GM19035 (cell line): ENCODE results near the gene ZNF662.

Experiments used
- ATAC-seq: cut with Tn5 transposase; IDR thresholded peaks from one replicate; pipeline ENCODE4 v1.9.1; 2021; ENCODE audit not compliant: unreplicated experiment

ZNF662 gene

DNA sequence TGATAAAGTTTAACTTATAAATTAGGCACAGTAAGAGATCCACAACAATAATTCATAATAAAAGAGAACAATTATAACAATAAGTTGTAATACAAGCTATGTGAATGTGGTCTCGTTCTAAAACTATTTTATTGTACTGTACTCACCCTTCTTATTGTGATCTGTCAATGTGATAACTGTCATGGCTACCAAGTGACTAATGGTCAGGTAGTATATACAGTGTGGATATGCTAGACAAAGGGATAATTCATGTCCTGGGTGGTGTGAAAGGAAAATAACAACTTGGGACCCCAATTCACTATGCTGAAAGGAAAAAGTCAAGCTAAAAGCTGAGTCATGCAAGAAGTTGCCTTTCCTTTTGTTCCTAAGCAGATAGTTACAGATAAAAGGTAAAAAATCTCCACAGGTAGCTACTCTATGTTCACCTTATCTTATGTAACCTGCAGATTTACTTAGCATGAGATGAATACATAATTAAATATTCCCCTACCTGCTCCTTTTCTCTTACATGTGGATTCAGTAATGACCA lies 19.6 kb upstream of the ZNF662 start:
- no peak for ATAC-seq

DNA sequence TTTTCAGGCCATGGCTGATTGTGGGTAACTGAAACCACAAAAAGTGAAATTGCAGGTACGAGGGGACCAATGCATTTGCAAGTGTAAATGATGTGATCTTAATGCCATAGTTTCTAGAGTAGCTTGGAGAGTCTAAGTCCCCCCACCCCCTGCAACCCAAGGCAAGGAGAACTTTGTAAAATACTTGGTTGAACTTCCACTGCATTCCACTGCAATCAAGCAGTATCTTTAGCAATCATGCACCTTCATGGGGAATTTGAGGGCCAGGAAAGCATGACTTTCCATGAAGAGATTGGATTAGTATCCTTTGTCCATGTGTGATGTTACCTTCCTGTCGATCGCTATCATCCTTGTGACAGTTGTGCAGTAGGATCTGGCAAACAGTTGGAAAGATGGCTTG lies 18.9 kb upstream of the ZNF662 start:
- ATAC-seq, result no peak

DNA sequence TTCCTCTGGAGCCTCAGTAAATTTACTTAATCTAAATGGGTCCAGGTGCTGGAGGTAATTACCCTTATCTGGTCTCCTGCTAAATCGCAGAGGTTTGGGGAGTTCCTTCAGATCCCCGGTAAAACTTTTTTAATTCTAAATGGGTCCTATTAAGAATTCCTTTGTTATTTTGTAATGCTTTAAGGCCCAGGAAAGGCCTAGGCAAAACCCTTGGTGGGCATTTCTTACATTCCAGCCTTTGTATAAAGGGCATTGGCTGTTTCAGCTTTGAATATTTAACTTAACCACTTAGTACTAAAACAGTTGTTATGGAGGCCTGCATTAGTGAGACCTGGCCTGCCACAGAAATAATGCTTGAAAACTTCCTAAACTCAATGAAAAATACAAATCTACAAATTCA lies 14.9 kb upstream of the ZNF662 start:
- ATAC-seq, result no peak

DNA sequence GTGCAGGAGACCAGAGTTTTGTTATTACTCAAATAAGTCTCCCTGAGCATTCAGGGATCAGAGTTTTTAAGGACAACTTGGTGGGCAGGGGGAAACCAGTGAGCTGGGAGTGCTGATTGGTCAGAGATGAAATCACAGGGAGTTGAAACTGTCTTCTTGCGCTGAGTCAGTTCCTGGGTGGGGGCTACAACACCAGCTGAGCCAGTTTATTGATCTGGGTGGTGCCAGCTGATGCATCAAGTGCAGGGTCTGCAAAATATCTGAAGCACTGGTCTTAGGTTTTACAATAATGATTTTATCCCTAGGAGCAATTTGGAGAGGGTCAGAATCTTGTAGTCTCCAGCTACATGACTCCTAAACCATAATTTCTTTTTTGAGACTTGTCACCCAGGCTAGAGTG lies 13.8 kb upstream of the ZNF662 start:
- ATAC-seq, result no peak

DNA sequence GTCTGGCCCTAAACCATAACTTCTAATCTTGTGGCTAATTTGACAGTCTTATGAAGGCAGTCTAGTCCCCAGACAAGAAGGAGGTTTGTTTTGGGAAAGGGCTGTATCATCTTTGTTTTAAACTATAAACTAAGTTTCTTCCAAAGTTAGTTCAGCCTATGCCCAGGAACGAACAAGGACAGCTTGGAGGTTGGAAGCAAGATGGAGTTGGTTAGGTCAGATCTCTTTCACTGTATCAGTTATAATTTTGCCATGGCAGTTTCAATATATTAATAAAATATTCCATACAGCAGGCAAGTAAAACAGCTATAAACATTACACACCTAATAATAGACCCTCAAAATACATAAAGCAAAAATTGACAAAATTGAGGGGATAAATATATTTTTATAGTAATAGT lies 13.1 kb upstream of the ZNF662 start:
- ATAC-seq, result no peak

DNA sequence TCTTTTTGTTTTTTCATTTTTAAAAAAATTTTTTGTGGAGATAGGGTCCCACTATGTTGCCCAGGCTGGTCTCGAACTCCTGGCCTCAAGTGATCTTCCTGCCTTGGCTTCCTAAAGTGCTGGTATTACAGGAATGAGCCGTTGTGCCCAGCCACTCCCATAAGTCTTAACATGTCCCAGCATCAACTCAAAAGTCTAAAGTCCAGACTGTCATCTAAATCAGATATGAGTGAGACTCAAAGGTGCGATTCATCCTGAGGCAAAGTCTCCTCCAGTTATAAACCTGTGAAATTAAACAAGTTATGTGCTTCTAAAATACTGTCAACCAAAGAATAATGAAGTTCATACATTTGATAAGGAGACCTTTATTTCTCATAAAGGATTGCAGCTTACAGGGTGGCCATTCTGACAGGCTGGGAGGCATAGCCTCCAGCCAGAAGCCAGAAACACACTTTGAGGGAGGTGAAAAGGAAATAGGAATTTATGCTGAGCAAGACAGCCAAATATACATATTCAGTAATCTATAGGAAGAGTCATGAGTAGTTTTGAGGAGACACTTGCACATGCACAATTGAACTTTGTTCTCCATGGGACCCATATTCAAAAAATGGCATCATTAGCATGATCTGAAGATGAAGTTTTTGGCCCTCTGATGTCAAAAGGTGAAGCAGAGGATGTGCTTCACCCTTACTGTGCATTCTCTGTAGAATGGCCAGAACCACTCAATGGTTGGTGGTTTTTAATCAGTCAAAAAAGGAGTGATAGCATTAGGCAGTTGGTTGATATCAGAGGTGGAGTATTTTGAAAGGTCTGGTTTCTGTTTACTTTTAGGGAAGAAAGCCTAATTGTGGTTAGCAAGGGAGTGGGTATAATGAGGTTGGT lies 11.0 kb upstream of the ZNF662 start:
- ATAC-seq, result no peak

DNA sequence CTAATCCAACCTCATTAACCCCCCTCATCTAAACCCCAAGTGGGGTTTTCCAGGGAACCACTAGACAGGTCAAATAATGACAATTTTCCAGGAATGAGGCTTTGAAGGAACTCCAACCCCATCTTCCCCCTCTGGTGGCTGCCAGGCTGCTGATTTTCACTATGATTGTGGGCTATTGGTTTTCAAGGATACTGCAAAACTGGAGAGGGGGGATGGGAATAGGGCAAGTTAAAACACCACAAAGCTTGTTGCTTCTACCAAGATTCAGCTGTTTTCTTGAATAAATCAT lies 10.4 kb upstream of the ZNF662 start:
- no peak for ATAC-seq

DNA sequence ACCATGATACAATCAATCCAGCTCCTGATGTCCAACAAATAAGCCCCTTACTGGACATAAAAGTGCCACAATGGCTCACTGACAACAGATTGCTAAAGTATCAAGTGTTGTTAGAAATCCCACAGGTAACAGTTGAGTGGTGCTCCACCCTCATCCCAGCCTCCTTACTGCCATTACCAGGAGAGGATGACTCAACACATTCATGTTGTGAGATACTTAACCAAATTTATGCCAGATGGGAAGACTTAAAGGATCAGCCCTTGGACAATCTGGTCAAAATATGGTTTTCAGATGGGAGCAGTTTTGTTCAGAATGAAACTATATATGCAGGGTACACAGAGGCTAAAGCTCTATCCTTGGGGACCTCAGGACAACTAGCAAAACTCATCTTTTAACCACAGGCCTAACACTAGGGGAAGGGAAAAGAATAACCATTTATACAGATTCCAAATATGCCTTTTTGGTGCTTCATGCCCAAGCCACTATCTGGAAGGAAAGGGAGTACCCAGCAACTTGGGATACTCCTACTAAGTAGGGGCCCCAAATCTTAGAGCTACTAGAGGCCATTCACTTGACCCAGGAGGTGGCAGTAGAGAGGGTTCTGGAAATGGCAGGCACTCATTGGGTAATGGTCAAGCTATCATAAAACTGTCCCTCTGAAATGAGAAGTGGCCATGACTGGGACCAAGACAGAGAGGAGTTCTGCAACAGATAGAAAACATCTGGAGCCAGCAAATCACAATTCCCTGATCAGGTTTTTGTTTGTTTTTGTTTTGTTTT lies 6.9 kb upstream of the ZNF662 start:
- ATAC-seq, result no peak

DNA sequence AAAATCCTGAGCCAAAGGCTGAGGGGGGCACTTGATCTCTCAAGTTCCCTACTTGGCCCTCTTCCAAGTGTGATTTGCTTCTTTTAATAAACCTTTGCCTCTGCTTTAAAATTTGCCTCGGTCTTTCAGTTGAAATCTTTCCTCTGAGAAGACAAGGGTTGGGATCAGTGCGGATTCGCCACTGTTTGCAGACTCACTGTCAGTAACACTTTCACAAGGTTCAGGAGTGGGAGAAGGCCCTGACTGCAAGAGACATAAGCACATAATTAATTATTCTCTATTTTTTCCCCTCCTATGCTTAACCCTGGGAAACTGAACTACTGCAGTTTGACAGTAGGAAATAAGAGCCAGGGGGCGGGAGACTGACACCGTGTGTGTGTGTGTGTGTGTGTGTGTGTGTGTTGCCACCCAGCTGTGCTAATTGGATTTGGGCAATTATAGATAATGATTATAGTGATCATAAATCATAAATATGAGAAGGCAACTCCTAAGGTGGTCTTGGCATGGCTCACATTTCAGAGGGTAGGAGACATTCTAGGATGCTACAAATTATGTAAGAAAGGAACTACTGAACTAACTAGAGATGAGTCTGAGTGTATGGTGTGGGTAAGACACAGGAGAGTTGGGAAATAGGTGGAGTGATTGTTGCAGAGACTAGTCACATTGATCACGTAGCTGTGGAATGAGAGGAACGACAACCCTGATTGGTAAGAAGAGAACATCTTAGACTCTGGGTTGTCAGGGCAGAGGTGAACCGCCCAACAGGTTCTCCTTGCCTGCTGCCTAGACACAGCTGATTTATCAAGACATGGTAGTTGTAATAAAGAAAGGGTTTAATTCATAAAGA lies 5.5 kb upstream of the ZNF662 start:
- no peak for ATAC-seq

DNA sequence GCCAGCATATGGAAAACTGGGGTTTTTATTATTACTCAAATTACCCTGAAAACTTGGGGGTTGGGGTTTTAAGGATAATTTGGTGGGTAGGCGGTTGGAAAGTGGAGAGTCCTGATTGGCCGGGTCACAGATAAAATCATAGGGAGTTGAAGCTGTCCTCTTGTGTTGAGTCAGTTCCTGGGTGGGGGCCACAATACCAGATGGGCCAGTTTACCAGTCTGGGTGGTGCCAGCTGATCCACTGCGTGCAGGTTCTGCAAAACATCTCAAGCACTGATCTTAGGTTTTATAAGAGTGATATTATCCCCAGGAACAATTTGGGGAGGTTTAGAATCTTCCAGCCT lies 4.9 kb upstream of the ZNF662 start:
- ATAC-seq, result no peak

DNA sequence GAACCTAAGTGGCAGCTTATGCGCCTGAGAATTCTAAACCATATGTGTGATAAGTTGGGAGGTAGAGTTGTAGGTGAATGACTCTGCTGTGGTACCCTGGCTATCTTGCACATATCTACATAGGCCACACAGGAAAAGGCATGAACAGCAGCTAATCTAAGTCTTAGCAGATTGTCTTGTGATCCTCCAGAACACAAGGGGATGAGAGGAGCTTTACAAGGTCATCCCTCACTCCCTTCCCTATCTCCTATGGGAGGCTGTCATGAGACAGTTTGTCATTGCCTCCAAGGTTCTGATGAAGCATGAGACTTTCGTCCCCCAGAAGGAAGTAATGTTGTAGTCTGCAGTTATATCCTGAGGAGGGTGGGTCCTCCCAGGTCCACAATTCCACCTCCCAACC lies 3.7 kb upstream of the ZNF662 start:
- no peak for ATAC-seq

DNA sequence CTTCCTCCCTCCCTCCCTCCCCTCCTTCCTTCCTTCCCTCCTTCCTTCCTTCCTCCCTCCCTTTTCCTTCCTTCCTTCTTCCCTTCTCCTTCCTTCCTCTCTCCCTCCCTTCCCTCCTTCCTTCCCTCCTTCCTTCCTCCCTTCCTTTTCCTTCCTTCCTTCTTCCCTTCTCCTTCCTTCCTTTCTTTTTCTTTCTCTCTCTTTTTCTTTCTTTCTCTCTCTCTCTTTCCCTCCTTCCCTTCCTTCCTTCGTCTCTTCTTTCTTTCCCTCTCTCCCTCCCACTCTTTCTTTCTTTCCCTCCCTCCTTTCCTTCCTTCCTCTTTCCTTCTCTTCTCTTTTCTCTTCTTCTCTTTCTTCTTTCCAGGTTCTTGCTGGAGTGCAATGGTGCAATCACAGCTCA lies 1.9 kb upstream of the ZNF662 start:
- ATAC-seq, result no peak

DNA sequence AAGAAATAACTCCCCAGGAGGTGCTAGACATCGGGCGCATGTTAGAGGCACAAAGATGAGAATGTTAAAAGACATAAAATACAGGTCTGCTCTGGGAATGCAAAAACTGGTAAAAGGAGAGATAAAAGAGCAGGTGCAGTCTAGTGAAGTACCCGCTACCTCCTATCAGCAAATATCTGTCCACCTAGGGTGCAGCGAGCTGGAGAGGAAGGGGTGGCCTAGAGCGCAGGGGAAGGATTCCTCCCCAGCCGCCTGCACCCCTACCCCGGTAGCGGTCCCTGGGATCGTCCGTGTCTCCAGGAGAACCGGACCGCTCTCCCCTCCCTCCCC lies 237 bp upstream of the ZNF662 start:
- ATAC-seq, result no peak

DNA sequence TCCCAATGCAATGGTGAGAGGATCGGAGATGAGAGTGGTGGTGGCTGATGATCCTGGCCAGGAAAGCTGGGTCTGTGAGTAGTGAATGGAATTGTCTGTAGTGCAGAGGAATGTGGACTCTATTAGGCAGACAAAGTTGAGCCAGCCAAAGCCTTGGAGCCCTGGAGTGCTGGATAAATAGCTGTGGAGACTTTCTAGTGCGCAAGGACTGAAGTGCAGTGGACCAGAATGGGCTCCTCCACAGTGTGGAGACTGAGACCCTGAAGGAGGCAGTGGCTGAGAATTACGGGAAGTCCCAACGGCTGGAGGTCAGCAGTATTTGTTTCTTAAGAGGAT lies 874 bp downstream of the ZNF662 start:
- no peak for ATAC-seq

DNA sequence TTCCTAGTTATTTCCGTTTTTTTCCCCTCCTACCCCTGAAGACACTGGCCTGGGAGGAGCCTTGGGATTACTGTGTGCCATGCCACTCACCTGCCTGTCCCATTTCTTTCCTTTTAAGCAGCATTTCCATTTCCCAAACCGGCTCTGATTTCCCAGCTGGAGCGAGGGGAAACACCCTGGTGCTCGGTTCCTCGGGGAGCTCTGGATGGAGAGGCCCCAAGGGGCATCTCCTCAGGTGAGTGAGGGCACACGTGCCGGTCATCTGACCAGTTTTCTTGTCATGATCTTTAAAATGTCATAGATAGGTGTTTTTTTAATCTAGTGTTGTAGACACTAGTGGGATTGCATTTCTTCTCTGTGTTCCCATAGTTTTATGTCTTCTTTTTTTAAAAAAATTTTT lies 2.7 kb downstream of the ZNF662 start:
- ATAC-seq, result no peak

DNA sequence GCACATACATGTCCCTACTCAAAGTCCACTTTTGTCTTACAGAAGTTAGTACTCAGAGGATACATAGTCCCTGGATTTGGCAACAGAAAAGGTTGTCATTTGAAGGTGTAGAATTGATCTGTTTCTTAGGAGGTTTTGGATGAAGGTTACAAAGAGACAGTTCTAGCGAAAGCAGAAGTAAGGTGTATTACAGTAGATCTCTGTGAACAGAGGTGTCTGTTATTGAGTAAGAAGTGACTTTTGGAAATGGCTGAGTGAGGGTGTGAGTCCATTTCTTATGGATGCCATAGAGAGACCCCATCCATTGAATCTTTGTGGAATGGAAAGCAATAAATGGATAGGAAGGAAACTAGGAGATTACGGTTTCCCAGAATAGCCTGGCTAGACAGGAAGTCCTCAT lies 5.6 kb downstream of the ZNF662 start:
- no peak for ATAC-seq

DNA sequence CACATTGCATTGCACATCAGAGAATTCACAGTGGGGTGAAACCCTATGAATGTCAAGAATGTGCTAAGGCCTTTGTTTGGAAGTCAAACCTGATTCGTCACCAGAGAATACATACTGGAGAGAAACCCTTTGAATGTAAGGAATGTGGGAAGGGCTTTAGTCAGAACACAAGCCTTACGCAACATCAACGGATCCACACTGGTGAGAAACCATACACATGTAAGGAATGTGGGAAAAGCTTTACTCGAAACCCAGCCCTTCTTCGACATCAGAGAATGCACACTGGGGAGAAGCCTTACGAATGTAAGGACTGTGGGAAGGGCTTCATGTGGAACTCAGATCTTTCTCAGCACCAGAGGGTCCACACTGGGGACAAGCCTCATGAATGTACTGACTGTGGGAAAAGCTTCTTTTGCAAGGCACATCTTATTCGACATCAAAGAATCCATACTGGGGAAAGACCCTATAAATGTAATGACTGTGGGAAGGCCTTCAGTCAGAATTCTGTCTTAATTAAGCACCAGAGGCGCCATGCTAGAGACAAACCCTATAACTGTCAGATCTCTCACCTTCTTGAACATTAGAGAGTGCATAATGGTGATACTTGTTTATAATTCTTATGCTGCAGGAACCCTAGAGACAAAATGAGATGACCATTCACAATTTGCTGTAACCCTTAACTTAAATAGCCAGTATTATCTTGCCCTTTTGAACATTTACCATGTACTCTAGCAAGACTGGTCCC lies 9.0 kb downstream of the ZNF662 start:
- no peak for ATAC-seq

DNA sequence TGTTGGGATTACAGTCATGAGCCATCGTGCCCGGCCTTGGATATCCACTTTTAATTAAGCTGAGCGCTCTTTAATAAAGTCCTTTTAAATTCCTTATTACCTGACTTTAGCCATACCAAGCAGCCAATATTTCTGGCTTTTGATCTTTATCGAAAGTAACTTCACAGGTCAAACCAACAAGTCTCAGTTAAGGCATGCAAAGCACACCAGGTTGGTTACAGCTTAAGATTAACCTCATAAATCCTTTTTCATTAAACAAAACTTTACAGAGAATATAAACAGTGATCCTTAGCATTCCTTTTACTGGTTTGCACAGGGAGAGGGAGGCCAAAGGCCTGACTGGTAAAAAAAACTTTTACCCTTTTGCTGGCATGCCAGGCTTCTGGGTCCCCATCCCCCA lies 17.7 kb downstream of the ZNF662 start:
- ATAC-seq, result no peak

DNA sequence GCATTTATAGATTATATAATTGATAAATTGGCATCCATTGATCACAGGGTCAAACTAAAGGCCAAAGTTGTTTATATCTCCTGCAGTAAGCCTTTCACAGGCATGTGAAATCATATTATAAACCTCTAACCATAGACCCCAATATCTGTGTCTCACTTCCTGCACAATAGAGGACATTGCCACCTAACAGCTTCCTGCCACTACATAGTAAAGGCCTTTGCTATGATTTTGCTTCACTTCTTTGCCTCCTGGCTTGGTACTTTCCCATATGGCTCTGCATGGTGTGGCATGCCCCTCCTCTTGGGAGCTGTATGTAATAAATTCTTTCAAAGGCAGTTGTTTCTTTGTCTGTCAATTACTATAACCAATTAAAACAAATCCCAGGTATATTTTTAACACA lies 20.4 kb downstream of the ZNF662 start:
- no peak for ATAC-seq

DNA sequence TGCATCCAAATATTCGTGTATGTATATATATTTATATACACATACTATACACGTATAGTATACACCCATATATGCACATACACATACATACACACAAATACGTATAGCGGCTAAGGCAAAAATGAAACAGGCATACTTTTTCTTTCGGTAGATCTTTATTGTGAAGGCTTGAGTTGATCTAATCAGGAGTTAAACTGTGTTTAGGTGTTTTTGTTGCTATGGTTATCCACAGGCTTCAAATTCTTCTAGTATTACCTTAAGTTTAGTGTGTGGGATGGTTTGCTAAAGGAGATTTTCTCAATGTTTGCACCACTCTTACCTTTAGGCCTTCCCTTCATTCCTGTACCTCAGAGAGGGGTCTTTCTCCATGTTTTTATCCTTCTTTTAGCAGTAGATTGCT lies 28.2 kb downstream of the ZNF662 start:
- ATAC-seq, result no peak

DNA sequence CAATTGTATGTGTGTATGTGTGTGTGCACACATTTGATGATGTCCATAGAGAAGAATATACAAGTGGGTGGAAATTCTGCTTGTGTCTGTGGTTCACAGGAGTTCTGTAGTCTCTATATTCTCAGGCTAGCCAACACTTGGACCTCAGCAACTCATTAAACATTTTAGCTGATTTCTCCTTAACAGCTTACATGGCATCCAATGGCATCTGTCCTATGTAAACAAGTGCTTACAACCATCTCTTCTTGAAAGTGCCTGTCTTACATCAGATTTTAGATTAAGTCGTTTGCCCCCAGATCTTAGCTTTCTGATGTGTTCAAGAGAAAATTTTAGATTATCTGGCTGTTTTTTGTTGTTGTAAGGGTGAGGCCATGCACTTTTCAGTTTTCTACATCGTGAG lies 29.0 kb downstream of the ZNF662 start:
- no peak for ATAC-seq
